Astrocyte of the cerebellum (primary cell): ENCODE results near the gene TMEM80.

ENCODE experiments used
- DNase-seq: peaks from one replicate; pipeline ENCODE4 v3.0.0-alpha.2; 2011; ENCODE audit warnings: low read depth
- H3K4me3 ChIP-seq: 2 replicates; pipeline ENCODE4 v1.5.1; 2011; ENCODE audit warnings: mild to moderate bottlenecking, low read depth, low read length, moderate library complexity
- in situ Hi-C: cut with HindIII; loops from 2 replicates; pipeline ENCODE4 v1.10.0; 2017; ENCODE audit warnings: low sequenced_read_pairs
- TF ChIP-seq, protein P1 (sequence below): IDR thresholded peaks from 2 replicates; pipeline ENCODE4 v1.5.1; 2012; ENCODE audit warnings: low read length, low read depth, moderate library complexity, mild to moderate bottlenecking; ENCODE audit errors: missing control alignments

The TMEM80 gene

GRCh38 chr11:656426-656825 is 39.2 kb upstream of the TMEM80 start:
- H3K4me3 ChIP-seq = no peak overlapping the region
- DNase-seq = no peak
- in situ Hi-C loops = loop anchor here (25.0 kb wide), 1 partner anchor 106 kb away; no protein-coding TSS in a partner anchor
- TF ChIP-seq, protein P1, sequence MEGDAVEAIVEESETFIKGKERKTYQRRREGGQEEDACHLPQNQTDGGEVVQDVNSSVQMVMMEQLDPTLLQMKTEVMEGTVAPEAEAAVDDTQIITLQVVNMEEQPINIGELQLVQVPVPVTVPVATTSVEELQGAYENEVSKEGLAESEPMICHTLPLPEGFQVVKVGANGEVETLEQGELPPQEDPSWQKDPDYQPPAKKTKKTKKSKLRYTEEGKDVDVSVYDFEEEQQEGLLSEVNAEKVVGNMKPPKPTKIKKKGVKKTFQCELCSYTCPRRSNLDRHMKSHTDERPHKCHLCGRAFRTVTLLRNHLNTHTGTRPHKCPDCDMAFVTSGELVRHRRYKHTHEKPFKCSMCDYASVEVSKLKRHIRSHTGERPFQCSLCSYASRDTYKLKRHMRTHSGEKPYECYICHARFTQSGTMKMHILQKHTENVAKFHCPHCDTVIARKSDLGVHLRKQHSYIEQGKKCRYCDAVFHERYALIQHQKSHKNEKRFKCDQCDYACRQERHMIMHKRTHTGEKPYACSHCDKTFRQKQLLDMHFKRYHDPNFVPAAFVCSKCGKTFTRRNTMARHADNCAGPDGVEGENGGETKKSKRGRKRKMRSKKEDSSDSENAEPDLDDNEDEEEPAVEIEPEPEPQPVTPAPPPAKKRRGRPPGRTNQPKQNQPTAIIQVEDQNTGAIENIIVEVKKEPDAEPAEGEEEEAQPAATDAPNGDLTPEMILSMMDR = no peak

DNA sequence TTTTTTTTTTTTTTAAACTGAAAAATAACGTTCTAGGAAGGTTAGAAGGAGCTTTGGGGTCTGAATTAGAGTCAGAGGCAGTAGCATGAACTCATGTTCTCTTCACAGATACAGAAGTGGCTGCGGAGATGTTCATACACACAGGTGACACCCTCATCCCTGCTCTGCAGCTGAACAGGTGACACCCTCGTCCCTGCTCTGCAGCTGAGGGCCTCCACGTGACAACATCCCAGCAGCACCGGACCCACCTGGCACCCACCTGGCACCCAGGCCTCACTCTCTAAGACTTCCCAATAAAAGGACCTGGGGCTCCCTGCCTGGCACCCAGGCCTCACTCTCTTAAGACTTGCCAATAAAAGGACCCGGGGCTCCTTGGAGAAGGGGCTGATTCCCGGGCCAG is 38.8 kb upstream of the TMEM80 start:
- no peak for DNase-seq
- no peak overlapping the region for H3K4me3 ChIP-seq
- in situ Hi-C loops = loop anchor here (25.0 kb wide), 1 partner anchor 105 kb away; no protein-coding TSS in a partner anchor
- TF ChIP-seq, protein P1 = no peak

GRCh38 chr11:657691-658126 is 37.9 kb upstream of the TMEM80 start:
- TF ChIP-seq, protein P1 = no peak
- DNase-seq = no peak
- in situ Hi-C loops = loop anchor here (25.0 kb wide), 1 partner anchor 105 kb away; no protein-coding TSS in a partner anchor
- H3K4me3 ChIP-seq = no peak overlapping the region

DNA sequence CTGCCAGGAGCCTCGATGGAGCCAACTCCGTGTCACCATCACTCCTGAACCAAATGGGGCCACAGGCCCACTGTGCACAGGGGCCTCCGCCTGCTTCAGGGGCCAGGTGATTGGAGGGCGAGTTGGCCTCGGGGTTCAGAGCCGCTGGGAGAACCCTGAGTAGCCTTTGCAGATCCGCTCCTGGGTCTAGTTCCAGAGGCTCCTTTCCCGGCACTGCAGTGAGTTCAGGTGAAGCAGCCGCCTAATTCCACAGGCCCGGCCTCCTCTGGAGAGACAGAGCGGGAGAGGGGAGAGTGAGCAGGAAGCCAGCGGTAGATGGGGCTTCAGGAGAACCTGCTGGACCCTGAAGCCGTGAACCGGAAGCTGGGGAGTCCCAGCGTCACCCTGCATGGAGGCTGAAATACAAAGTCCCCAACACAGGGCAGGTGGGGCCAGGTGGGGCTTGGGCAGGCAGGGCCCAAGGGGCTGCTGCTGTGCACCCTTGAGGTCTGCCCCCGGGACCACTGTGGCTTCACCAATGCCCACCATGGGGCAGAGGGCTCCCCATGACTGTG is 36.0 kb upstream of the TMEM80 start:
- no peak for DNase-seq
- TF ChIP-seq, protein P1 = no peak
- H3K4me3 ChIP-seq = no peak overlapping the region
- in situ Hi-C loops = loop anchor here (25.0 kb wide), 1 partner anchor 103 kb away; no protein-coding TSS in a partner anchor

GRCh38 chr11:660281-660680 is 35.3 kb upstream of the TMEM80 start:
- TF ChIP-seq, protein P1 = no peak
- DNase-seq = no peak
- H3K4me3 ChIP-seq = no peak overlapping the region
- in situ Hi-C loops = loop anchor here (25.0 kb wide), 1 partner anchor 102 kb away; no protein-coding TSS in a partner anchor

DNA sequence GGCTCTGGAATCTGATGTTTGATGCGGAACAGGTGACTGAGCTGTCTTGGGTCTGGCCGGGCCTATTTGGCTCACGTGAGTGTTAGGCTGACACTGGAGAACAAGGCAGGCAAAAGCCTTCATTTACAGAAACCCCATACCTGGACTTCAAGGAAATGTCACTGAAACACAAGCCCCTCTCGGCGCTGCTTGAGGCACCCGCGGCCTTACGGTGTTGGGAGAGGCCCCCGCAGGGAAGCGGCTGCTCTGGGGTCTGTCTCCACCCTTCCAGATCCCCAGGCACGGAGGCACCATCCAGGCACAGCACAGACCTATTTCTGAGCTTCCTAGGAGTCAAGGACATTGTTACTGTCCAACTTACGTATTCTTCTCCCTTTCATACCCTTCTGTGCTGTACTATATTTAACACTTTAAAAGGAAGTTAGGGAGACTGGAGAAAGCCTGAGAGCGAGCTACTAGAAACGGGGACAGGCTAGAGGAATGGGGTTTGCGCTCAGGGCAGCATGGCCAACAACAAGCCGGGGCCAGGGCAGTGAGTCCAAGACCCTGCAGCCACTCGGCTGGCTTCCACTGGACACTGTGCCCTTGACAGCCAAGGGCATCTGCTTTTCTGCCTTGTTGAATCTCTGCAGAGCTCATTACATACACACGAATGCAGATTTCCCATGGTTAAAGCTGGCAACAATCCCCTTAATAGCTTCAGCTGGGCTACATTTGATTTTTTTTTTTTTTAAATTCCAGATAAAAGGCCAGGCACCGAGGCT is 34.8 kb upstream of the TMEM80 start:
- H3K4me3 ChIP-seq = no peak overlapping the region
- in situ Hi-C loops = loop anchor here (25.0 kb wide), 1 partner anchor 101 kb away; no protein-coding TSS in a partner anchor
- DNase-seq = no peak
- TF ChIP-seq, protein P1 = no peak
